Activated T-helper 2 cell treated with anti-CD3 and anti-CD28 coated beads, Interferon-gamma antibody, Interleukin-2, Interleukin-4, amounts not matched to agents 10 μg/mL and 5 μg/mL and 100 μg/mL, durations not matched to agents 14 hours and 24 hours and 36 hours (primary cell): Measurements from ENCODE around the gene C1orf185. TPM values are rescaled to one million over a fixed set of nuclear protein-coding genes. Genes with fewer than 3 reads are reported as not detected.

Source experiments
- DNase-seq: peaks from one replicate; pipeline ENCODE4 v3.0.0; 2021; ENCODE audit warnings: low spot score
- H3K27ac Mint-ChIP-seq: one replicate; pipeline ENCODE4 v1.8.0; 2021; ENCODE audit warnings: mixed read lengths
- H3K27me3 Mint-ChIP-seq: one replicate; pipeline ENCODE4 v1.8.0; 2021; ENCODE audit warnings: low read depth, mixed read lengths
- H3K36me3 Mint-ChIP-seq: one replicate; pipeline ENCODE4 v1.8.0; 2021; ENCODE audit warnings: low read depth, mixed read lengths
- H3K4me1 Mint-ChIP-seq: one replicate; pipeline ENCODE4 v1.8.0; 2021; ENCODE audit warnings: low read depth, mixed read lengths
- H3K4me3 Mint-ChIP-seq: one replicate; pipeline ENCODE4 v1.8.0; 2021; ENCODE audit warnings: low read depth, mild to moderate bottlenecking, moderate library complexity, mixed read lengths
- H3K9me3 Mint-ChIP-seq: one replicate; pipeline ENCODE4 v1.8.0; 2021; ENCODE audit warnings: mixed read lengths
- intact Hi-C: fragments of 100-400 bp; cut with micrococcal nuclease; formaldehyde crosslinking; loops from one replicate; pipeline ENCODE4 v1.15.1; 2023
- total RNA-seq: library from RNA; stranded (reverse); gene quantifications from 2 replicates; pipeline ENCODE4 v1.2.3, GENCODE V29; 2022

C1orf185 gene
- total RNA-seq: not detected in 2 replicates

DNA sequence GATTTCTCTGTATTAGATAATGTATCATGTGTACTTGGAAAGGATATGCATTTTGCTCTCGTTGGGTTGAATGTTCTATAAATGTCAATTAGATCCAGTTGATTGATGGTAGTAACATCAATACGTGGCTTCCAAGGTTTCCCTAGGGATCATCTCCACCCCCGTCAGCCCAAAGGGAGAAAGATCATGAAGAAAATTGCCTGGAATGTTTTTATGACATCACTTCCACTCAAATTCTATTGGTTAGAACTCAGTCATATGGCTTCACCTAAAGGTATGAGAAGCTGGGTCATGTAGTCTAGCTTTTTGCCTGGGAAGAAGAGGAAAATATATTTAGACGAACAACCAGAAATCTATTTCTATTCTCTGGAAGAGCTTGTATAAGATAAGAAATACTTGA, at the start of gene C1orf185:
C1orf185 (plus strand) TSS at position 253 of the 400 bp plus-strand sequence; CDS start at position 259, 6 bp downstream.
- no peaks in the 10 kb centered on the region for H3K9me3 Mint-ChIP-seq
- no peaks in the 10 kb centered on the region for H3K36me3 Mint-ChIP-seq
- no peaks in the 10 kb centered on the region for H3K4me1 Mint-ChIP-seq
- no peak for DNase-seq
- peaks cover 8% of the 10 kb centered on the region for H3K27me3 Mint-ChIP-seq
- no peak within 1 kb of the TSS for H3K4me3 Mint-ChIP-seq
- H3K27ac Mint-ChIP-seq: no peak within 1 kb of the TSS
- intact Hi-C loops: no loop called here

DNA sequence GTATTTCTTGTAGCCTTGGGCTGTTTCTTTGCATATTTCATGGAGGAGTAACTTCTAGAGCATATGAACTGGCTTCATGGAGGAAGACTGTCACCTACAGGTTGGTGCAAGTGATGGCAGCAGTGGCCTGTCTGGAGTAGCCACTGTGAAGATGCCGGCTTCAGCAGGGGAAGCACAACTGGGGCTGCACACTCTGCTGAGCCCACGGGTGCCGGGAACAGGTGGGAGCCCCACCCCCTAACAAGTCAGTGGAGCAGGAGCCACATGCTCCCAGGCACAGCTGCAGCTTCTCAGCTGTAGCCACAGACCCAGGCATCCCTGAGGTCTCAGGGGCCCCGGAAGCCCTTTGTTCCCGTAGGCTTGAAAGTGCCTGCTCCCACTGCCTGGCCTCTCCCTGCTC, 43.2 kb upstream of the C1orf185 start:
- Mint-ChIP-seq H3K4me1 (no peaks in the 10 kb centered on the region), H3K4me3 (no peak overlapping the region), H3K27ac (no peak overlapping the region), H3K36me3 (no peaks in the 10 kb centered on the region), H3K9me3 (peaks cover 3% of the 10 kb centered on the region), H3K27me3 (peaks cover 10% of the 10 kb centered on the region)
- intact Hi-C loops: no loop called here
- DNase-seq: no peak

DNA sequence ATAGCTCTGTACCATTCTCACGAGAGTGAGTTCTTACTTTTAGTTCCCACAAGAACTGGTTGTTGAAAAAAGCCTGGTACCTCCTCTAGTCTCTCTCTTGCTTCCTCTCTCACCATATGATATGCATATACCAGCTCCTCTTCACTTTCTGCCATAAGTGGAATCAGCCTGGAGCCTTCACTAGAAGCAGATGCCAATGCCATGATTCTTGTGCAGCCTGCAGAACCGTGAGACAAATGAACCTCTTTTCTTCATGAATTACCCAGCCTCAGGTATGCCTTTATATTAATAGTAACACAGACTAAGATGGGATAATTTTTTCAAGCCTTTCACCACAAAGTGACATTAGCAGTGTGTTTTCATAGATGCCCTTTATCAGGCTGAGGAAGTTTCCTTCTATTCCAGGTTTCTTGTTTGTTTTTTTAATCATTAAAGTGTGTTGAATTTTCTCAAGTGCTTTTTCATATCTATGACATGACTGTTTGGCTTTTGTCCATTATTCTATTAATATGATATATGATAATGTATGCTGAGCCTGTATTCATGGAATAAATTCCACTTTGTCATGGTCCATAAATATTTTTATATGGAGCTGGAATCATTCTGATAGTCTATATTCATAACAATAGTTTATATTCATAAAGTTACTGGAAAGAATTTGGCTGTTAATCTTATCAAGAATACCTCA, 40.7 kb upstream of the C1orf185 start:
- Mint-ChIP-seq H3K27me3 (peaks cover 7% of the 10 kb centered on the region), H3K9me3 (peaks cover 3% of the 10 kb centered on the region), H3K4me1 (no peaks in the 10 kb centered on the region), H3K36me3 (no peaks in the 10 kb centered on the region), H3K4me3 (no peak overlapping the region), H3K27ac (no peak overlapping the region)
- DNase-seq: no peak
- intact Hi-C loops: no loop called here

DNA sequence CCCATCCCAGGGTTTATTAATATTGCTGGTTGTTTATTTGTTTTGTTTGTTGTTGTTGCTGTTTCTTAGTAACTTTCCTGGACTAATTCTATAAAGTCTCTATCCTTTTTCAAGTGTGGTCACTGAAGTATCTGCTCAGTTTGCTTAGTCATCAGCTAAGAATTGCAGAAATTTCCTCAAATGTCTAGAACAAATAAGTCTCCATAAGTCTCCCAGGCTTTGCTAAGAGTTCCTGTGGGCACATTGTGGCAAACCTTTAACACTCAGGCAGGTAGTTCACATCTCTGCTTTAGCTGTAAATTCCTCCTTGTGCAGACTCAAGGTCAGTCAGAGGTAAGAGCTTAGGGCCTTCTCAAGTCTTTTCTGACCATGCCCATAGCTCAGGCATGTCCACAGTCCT, 38.9 kb upstream of the C1orf185 start:
- intact Hi-C loops: no loop called here
- Mint-ChIP-seq H3K4me1 (no peaks in the 10 kb centered on the region), H3K9me3 (no peaks in the 10 kb centered on the region), H3K27ac (no peak overlapping the region), H3K27me3 (peaks cover 2% of the 10 kb centered on the region), H3K36me3 (no peaks in the 10 kb centered on the region), H3K4me3 (no peak overlapping the region)
- DNase-seq: no peak

DNA sequence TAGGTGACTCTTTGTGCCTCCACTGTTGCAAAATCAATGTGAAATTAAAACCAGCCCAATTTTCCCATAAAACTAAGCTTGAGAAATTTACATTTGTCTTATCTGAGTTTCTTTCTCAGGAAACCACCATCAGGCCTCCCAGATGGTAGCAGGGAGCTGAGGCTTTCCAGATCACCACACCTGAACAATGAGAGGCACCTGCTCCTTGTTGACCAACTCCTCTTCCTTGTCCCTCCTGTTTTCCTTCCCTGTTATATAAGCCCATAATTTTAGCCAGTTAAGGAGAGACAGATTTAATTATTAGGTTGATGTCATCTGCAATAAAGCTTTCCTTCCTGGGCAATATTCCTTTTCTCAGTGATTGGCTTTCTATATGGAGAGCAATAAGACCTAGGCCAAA, 32.0 kb upstream of the C1orf185 start:
- Mint-ChIP-seq H3K36me3 (no peaks in the 10 kb centered on the region), H3K27me3 (peaks cover 18% of the 10 kb centered on the region), H3K4me1 (no peaks in the 10 kb centered on the region), H3K9me3 (no peaks in the 10 kb centered on the region), H3K27ac (no peak overlapping the region), H3K4me3 (no peak overlapping the region)
- intact Hi-C loops: no loop called here
- DNase-seq: no peak

DNA sequence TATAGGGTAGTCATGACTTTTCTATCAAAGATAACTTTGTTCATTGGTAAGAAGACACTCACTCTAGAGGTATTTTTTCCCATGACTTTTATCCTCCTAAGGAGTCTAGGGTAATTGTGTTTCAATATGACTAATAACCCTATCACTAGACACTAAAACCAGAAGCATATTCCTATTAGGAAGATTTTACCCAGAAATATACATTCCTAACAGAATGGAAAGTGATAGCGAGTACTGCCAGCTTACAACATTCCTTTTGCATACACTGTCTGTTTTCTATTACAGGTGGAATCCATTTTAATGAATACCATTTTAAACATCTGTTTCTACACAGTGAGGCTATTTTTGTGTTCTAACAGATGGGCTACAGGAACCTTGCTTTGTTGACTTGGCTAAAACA, 31.4 kb upstream of the C1orf185 start:
- Mint-ChIP-seq H3K27ac (no peak overlapping the region), H3K9me3 (no peaks in the 10 kb centered on the region), H3K4me1 (no peaks in the 10 kb centered on the region), H3K4me3 (no peak overlapping the region), H3K36me3 (no peaks in the 10 kb centered on the region), H3K27me3 (peaks cover 18% of the 10 kb centered on the region)
- no peak for DNase-seq
- intact Hi-C loops: no loop called here

DNA sequence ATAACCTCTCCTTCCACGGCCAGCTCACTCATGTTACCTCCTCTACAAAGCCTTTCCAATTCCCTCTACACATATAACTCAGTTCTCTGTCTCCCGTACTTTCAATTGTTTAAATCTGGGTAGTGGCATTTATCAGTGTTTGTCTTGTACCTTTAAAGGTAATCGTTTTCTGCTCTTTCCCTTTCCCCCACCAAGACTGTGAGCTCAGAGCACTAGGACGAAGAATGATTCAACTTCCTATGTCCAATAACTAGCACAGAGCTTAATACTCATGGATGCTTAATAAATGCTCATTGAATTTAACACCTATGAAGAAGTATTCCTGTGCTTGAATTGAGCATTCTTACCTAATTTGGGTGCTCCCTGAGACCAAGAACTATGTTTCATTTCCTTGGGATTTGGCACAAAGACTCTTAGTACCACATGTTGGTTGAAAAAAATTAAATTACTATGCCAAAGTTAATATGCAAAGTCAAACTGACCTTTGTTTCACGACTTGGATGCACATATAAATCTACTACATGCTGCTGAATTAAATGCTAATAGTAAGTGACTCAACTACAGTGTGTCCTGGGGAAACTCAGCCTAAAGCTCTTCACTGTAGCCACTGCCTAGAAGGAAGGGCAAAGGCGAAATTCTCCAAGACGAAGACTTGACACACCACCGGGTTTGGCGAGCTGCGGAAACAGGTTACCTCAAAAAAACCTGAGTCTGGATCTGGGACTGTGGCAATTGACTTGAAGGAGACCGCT, 30.6 kb upstream of the C1orf185 start:
- Mint-ChIP-seq H3K27me3 (peaks cover 23% of the 10 kb centered on the region), H3K9me3 (no peaks in the 10 kb centered on the region), H3K27ac (no peak overlapping the region), H3K4me1 (no peaks in the 10 kb centered on the region), H3K36me3 (no peaks in the 10 kb centered on the region), H3K4me3 (no peak overlapping the region)
- no peak for DNase-seq
- intact Hi-C loops: no loop called here

DNA sequence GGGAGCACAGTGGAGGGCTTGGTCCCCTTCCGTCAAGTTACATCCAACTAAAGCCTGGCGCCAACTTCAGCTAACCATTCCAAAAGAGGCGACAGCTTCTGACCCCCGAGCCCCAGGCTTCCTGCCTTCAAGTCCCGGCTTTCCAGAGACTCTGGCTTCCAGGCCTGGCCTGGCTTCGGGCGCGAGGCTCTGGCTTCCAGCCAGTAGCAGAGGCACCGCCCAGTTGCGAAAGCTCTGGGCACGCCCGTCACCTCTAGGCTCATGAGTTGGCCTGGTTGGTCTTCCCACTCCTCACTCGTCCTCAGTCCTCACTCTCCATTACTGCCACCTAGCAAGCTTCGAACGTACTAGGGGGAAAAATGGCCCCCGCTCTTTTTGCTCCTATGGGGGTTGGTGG, 30.0 kb upstream of the C1orf185 start:
- Mint-ChIP-seq H3K4me3 (no peak overlapping the region), H3K27ac (no peak overlapping the region), H3K4me1 (no peaks in the 10 kb centered on the region), H3K36me3 (no peaks in the 10 kb centered on the region), H3K27me3 (peaks cover 23% of the 10 kb centered on the region), H3K9me3 (no peaks in the 10 kb centered on the region)
- intact Hi-C loops: no loop called here
- no peak for DNase-seq

DNA sequence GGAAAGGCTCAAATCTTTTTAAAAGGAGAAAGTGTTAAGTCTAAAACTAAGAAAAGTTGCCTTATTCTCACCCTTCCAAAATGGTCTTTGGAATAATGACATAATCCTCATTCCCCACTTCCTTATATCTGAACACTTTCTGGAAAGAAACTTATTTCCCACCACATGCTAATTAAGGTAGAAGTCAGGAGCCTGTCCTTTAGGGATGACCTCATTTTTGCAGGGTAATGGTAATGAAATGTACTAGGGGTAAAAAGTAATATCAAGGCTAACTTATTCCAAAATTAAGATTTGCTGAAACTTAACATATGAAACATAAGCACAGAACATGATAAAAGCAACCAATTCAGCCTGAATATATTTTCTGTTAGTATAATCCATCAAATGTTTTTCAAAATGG, 29.4 kb upstream of the C1orf185 start:
- no peak overlapping the region for H3K4me3 Mint-ChIP-seq
- H3K9me3 Mint-ChIP-seq: no peaks in the 10 kb centered on the region
- H3K27ac Mint-ChIP-seq: no peak overlapping the region
- no peaks in the 10 kb centered on the region for H3K36me3 Mint-ChIP-seq
- DNase-seq: no peak
- intact Hi-C loops: no loop called here
- H3K4me1 Mint-ChIP-seq: no peaks in the 10 kb centered on the region
- peaks cover 23% of the 10 kb centered on the region for H3K27me3 Mint-ChIP-seq

DNA sequence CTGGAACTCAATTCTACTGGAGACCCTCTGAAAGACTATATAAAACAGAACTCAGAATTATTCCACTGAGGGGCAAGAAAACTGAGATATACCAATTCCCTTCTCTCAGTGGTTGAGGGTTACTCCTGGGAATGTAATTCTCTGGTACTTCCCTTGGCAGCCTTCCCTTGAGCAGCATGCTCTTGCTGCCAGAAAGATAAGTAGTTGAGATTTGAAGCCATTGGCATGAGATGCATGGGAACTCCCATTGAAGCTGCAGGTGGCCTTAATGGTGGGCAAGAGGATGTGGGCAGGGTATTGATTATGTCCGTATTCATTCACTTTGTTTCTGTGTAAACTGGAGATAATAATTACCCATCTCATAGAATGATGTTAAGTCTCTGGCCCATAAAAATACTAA, 28.6 kb upstream of the C1orf185 start:
- intact Hi-C loops: no loop called here
- Mint-ChIP-seq H3K36me3 (no peaks in the 10 kb centered on the region), H3K27me3 (peaks cover 25% of the 10 kb centered on the region), H3K4me3 (no peak overlapping the region), H3K4me1 (no peaks in the 10 kb centered on the region), H3K9me3 (no peaks in the 10 kb centered on the region), H3K27ac (no peak overlapping the region)
- no peak for DNase-seq

DNA sequence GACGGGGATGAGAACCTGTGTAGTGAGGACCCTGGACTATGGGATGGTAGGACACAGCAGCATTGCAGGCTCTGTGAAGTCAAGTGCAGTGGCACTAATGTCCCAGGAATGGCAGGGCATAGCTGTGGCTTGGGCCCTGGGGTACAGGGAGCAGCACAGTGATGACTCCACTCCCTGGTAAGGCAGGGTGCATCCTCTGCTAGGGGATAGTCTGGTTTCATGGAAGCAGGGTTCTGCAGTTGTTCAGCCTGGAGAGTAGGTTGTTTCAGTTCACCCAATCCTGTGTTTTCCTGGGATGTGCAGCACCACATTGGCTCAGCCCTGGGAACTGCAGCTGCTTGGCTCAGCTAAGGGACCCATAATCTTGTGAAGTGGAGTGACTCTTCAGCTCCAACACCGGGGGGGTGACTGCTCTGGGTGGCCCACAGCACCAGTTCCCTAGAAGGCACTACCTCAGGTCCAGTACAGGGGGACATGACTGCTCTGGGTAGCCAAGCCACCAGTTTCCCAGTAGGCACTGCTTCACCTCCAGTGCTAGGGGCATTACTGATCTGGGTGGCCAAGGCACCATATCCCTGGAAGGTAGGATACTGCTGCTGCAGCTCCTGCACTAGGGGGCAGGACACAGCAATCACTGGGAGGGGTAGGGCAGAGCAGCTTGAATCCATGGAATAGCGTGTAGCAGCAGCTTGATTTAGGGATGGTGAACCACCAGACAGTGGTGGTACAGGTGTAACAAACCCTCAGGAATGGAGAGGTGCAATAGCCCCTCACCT, 15.3 kb upstream of the C1orf185 start:
- Mint-ChIP-seq H3K9me3 (no peaks in the 10 kb centered on the region), H3K36me3 (no peaks in the 10 kb centered on the region), H3K4me3 (no peak overlapping the region), H3K4me1 (no peaks in the 10 kb centered on the region), H3K27ac (no peak overlapping the region), H3K27me3 (peaks cover 30% of the 10 kb centered on the region)
- DNase-seq: no peak
- intact Hi-C loops: loop anchor here (10.0 kb wide), 1 partner anchor 108 kb away; no protein-coding TSS in a partner anchor

DNA sequence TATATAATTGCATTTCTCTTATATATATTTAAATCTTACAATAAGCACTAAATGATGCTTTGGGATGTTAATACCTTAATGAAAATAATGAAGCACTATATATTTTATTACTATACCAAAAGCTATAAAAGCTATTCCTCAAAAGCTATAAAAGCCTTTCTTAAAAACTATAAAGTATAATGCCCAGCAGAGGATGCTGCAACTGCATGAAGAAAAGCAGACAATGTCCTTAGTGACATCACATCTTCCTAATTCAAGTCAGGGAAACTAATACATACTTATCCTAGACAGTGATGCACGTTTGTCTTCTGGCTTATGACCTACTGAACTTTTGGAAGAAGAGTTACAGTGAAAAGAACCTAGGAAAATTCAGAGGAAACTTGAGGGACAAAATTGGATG, 13.6 kb upstream of the C1orf185 start:
- no peak overlapping the region for H3K27ac Mint-ChIP-seq
- no peaks in the 10 kb centered on the region for H3K9me3 Mint-ChIP-seq
- H3K36me3 Mint-ChIP-seq: no peaks in the 10 kb centered on the region
- H3K4me3 Mint-ChIP-seq: no peak overlapping the region
- no peak for DNase-seq
- peaks cover 30% of the 10 kb centered on the region for H3K27me3 Mint-ChIP-seq
- intact Hi-C loops: loop anchor here (10.0 kb wide), 1 partner anchor 106 kb away; no protein-coding TSS in a partner anchor
- no peaks in the 10 kb centered on the region for H3K4me1 Mint-ChIP-seq

DNA sequence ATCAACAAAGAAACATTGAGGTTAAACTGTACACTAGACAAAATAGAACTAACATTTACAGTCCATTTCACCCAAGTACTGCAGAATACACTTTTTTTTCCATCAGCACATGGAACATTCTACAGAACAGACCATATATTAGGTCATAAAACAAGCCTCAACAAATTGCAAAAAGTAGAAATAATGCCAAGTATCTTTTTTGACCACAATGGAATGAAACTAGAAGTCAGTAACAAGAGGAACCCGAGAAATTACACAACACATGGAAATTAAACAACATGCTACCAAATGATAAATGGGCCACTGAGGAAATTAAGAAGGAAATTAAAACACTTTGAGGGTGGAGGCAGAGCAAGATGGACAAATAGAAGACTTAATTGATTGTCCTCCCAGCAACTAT, 8.4 kb upstream of the C1orf185 start:
- Mint-ChIP-seq H3K4me3 (no peak overlapping the region), H3K36me3 (no peaks in the 10 kb centered on the region), H3K9me3 (no peaks in the 10 kb centered on the region), H3K27ac (no peak overlapping the region), H3K4me1 (no peaks in the 10 kb centered on the region), H3K27me3 (peaks cover 31% of the 10 kb centered on the region)
- no peak for DNase-seq
- intact Hi-C loops: no loop called here
